Measurements from ENCODE around the gene STPG3. TPM values are rescaled to one million over a fixed set of nuclear protein-coding genes. Genes with fewer than 3 reads are reported as not detected.

Gene STPG3
- not detected for polyA plus RNA-seq (2013, experiment 1 of 4)
- not detected for polyA plus RNA-seq (2013, experiment 2 of 4)
- polyA plus RNA-seq (2013, experiment 3 of 4) = not detected
- not detected for polyA plus RNA-seq (2013, experiment 4 of 4)

DNA sequence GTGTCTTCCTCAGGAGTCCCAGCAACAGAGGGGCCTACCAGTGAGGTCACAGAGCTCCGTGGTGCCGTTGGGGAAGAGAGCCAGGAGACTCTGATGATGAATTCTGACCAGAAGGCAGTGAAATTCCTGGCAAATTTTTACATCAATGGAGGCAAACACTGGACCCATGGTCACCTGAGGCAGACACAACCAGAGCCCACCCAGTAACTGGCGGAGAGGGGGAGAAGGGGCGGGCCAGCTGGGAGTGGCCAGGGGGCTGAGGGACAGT, at the start of gene STPG3:
STPG3 (plus strand) TSS at position 93 of the 268 bp plus-strand sequence; CDS start at position 94, 1 bp downstream.
- H3K27ac ChIP-seq (ENCODE audit: insufficient read depth, low read depth, low read length, poor library complexity, severe bottlenecking) = no peak within 1 kb of the TSS
- WGBS, 2 experiments = 77 to 82% methylated on average over 4 of the region's 4 CpGs

GRCh38 chr9:137202966-137203365, 48.1 kb upstream of the STPG3 start:
- Histone ChIP-seq H3K4me1 (ENCODE audit: control insufficient read depth, insufficient read depth, low read length) (peaks cover 32% of the 10 kb centered on the region), H3K27ac (ENCODE audit: insufficient read depth, low read depth, low read length, poor library complexity, severe bottlenecking) (no peak overlapping the region), H3K9me3 (ENCODE audit: control insufficient read depth, low read length) (no peaks in the 10 kb centered on the region), H3K4me3 (ENCODE audit: insufficient read depth, low read depth, low read length) (no peak overlapping the region), H3K27me3 (ENCODE audit: control insufficient read depth, insufficient read depth, low read length, poor library complexity, severe bottlenecking) (peaks cover 12% of the 10 kb centered on the region), H3K36me3 (ENCODE audit: control insufficient read depth, insufficient read depth, low read length) (no peaks in the 10 kb centered on the region)
- WGBS, 2 experiments = 94% methylated on average over 8 of the region's 8 CpGs

More for the DNA sequence above, at the start of gene STPG3:
- Histone ChIP-seq H3K9me3 (ENCODE audit: control insufficient read depth, low read length) (no peaks in the 10 kb centered on the region), H3K4me1 (ENCODE audit: control insufficient read depth, insufficient read depth, low read length) (peaks cover 41% of the 10 kb centered on the region), H3K4me3 (ENCODE audit: insufficient read depth, low read depth, low read length) (no peak within 1 kb of the TSS), H3K36me3 (ENCODE audit: control insufficient read depth, insufficient read depth, low read length) (no peaks in the 10 kb centered on the region), H3K27me3 (ENCODE audit: control insufficient read depth, insufficient read depth, low read length, poor library complexity, severe bottlenecking) (no peaks in the 10 kb centered on the region)

- H3K27ac ChIP-seq (ENCODE audit: insufficient read depth, low read depth, low read length, poor library complexity, severe bottlenecking) = no peak overlapping the region
Measured at GRCh38 chr9:137204731-137205125, 46.4 kb upstream of the STPG3 start.

DNA sequence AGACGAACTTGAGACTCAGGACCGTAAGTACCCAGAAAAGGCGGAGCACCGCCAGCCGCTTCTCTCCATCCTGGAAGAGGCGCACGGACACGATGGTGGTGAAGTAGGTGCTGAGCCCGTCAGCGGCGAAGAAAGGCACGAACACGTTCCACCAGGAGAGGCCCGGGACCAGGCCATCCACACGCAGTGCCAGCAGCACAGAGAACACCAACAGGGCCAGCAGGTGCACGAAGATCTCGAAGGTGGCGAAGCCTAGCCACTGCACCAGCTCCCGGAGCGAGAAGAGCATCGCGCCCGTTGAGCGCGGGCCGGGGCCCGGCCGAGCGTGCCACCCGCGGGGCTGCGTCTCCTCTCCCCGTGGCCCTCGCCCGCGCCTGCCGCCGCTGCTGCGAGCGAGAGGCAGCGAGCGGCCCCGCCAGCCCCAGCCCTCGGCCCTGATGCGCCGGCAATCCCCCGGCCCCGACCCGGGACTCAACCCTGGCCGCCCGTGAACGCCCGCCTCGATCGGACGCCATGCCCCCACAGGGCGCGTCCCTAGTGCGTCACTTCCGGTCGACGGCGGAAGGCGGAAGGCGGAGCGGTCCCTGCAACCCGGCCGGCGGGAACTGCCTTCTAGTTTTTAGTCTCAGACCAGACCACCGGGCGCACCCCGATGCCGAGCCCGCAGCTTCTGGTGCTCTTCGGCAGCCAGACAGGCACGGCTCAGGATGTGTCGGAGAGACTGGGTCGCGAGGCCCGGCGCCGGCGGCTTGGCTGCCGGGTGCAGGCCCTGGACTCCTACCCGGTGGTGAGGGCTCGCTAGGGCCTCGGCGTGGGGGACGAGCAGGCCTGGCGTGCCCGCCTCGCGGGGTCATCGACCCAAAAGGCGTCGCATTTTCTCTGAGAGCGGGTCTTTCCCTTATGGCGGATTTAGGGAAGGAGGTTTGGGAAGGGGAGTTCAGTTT, 45.7 kb upstream of the STPG3 start, which contains the start of the genes NDOR1 and TMEM203:
NDOR1 (plus strand) TSS at position 575 of the 944 bp plus-strand sequence; CDS start at position 653, 78 bp downstream.
TMEM203 (minus strand) TSS at position 523 of the 944 bp plus-strand sequence; CDS start at position 289, 234 bp downstream.
- Histone ChIP-seq H3K4me1 (ENCODE audit: control insufficient read depth, insufficient read depth, low read length) (peaks cover 22% of the 10 kb centered on the region), H3K27me3 (ENCODE audit: control insufficient read depth, insufficient read depth, low read length, poor library complexity, severe bottlenecking) (no peaks in the 10 kb centered on the region), H3K27ac (ENCODE audit: insufficient read depth, low read depth, low read length, poor library complexity, severe bottlenecking) (peak within 1 kb of the TSS; percentile 11), H3K36me3 (ENCODE audit: control insufficient read depth, insufficient read depth, low read length) (no peaks in the 10 kb centered on the region), H3K9me3 (ENCODE audit: control insufficient read depth, low read length) (no peaks in the 10 kb centered on the region), H3K4me3 (ENCODE audit: insufficient read depth, low read depth, low read length) (peak within 1 kb of the TSS; percentile 76)
- WGBS, 2 experiments = 0 to 1% methylated on average over 98 of the region's 98 CpGs

More at GRCh38 chr9:137204731-137205125, 46.4 kb upstream of the STPG3 start:
- H3K4me3 ChIP-seq (ENCODE audit: insufficient read depth, low read depth, low read length) = peak overlapping the region; percentile 76
- peaks cover 2% of the 10 kb centered on the region for H3K27me3 ChIP-seq (ENCODE audit: control insufficient read depth, insufficient read depth, low read length, poor library complexity, severe bottlenecking)
- peaks cover 22% of the 10 kb centered on the region for H3K4me1 ChIP-seq (ENCODE audit: control insufficient read depth, insufficient read depth, low read length)
- no peaks in the 10 kb centered on the region for H3K9me3 ChIP-seq (ENCODE audit: control insufficient read depth, low read length)
- no peaks in the 10 kb centered on the region for H3K36me3 ChIP-seq (ENCODE audit: control insufficient read depth, insufficient read depth, low read length)
- 32 to 34% methylated on average over 21 of the region's 21 CpGs for WGBS, 2 experiments

DNA sequence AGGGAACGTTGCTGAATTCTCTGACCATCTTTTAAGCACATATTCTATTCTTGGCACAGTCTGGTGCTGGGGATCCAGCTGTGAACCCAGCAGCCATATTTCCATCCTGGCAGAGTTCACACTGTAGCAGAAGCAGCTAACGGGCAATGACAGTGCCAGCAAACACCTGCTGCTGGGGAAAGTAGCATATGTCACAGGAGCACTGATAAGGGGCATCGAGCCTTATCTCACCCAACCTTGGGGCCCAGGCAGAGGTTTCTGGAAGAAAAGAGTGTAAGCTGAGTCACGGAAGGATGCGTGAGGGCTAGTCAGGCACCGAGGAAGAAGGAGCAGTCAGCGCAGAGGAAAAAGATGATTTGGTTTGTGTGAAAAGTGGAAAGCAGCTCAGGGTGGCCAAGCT, 44.5 kb upstream of the STPG3 start:
- Histone ChIP-seq H3K27ac (ENCODE audit: insufficient read depth, low read depth, low read length, poor library complexity, severe bottlenecking) (no peak overlapping the region), H3K36me3 (ENCODE audit: control insufficient read depth, insufficient read depth, low read length) (no peaks in the 10 kb centered on the region), H3K4me3 (ENCODE audit: insufficient read depth, low read depth, low read length) (peak overlapping the region; percentile 76), H3K4me1 (ENCODE audit: control insufficient read depth, insufficient read depth, low read length) (peaks cover 17% of the 10 kb centered on the region), H3K9me3 (ENCODE audit: control insufficient read depth, low read length) (no peaks in the 10 kb centered on the region), H3K27me3 (ENCODE audit: control insufficient read depth, insufficient read depth, low read length, poor library complexity, severe bottlenecking) (no peaks in the 10 kb centered on the region)
- 92 to 93% methylated on average over 7 of the region's 7 CpGs for WGBS, 2 experiments

DNA sequence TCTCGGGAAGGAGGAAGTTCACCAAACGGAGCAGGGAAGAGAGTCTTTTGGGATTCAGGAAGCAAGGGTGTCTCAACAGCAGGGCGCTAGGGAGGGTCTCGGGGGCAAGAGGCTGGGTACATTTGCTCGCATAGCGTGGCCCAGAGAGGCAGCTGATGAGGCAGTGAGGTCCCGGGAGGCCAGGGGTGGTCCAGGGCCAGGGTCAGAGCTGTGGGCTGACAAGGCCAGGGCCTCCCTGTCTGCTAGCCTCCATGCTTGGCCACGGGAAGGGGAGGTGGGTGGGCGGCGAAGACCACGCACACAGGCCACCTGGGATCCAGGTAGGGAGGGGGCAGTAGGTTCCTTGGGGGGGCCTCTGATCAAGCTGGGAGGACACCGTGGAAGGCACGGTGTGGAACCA, 39.6 kb upstream of the STPG3 start:
- H3K36me3 ChIP-seq (ENCODE audit: control insufficient read depth, insufficient read depth, low read length) = peaks cover 10% of the 10 kb centered on the region
- H3K27ac ChIP-seq (ENCODE audit: insufficient read depth, low read depth, low read length, poor library complexity, severe bottlenecking) = no peak overlapping the region
- no peaks in the 10 kb centered on the region for H3K9me3 ChIP-seq (ENCODE audit: control insufficient read depth, low read length)
- WGBS, 2 experiments = 91 to 92% methylated on average over 13 of the region's 13 CpGs
- no peaks in the 10 kb centered on the region for H3K27me3 ChIP-seq (ENCODE audit: control insufficient read depth, insufficient read depth, low read length, poor library complexity, severe bottlenecking)
- peaks cover 3% of the 10 kb centered on the region for H3K4me1 ChIP-seq (ENCODE audit: control insufficient read depth, insufficient read depth, low read length)
- no peak overlapping the region for H3K4me3 ChIP-seq (ENCODE audit: insufficient read depth, low read depth, low read length)

- 94% methylated on average over 21 of the region's 21 CpGs for WGBS, 2 experiments
- no peak overlapping the region for H3K4me3 ChIP-seq (ENCODE audit: insufficient read depth, low read depth, low read length)
- peaks cover 10% of the 10 kb centered on the region for H3K36me3 ChIP-seq (ENCODE audit: control insufficient read depth, insufficient read depth, low read length)
- H3K27ac ChIP-seq (ENCODE audit: insufficient read depth, low read depth, low read length, poor library complexity, severe bottlenecking) = no peak overlapping the region
- H3K27me3 ChIP-seq (ENCODE audit: control insufficient read depth, insufficient read depth, low read length, poor library complexity, severe bottlenecking) = no peaks in the 10 kb centered on the region
- H3K9me3 ChIP-seq (ENCODE audit: control insufficient read depth, low read length) = no peaks in the 10 kb centered on the region
- no peaks in the 10 kb centered on the region for H3K4me1 ChIP-seq (ENCODE audit: control insufficient read depth, insufficient read depth, low read length)
Measured at GRCh38 chr9:137212520-137212919, 38.6 kb upstream of the STPG3 start.

- H3K4me1 ChIP-seq (ENCODE audit: control insufficient read depth, insufficient read depth, low read length) = no peaks in the 10 kb centered on the region
- H3K36me3 ChIP-seq (ENCODE audit: control insufficient read depth, insufficient read depth, low read length) = peaks cover 10% of the 10 kb centered on the region
- H3K27me3 ChIP-seq (ENCODE audit: control insufficient read depth, insufficient read depth, low read length, poor library complexity, severe bottlenecking) = no peaks in the 10 kb centered on the region
- WGBS, 2 experiments = 94 to 95% methylated on average over 49 of the region's 49 CpGs
- H3K9me3 ChIP-seq (ENCODE audit: control insufficient read depth, low read length) = no peaks in the 10 kb centered on the region
- H3K27ac ChIP-seq (ENCODE audit: insufficient read depth, low read depth, low read length, poor library complexity, severe bottlenecking) = no peak overlapping the region
- no peak overlapping the region for H3K4me3 ChIP-seq (ENCODE audit: insufficient read depth, low read depth, low read length)
Measured at GRCh38 chr9:137213160-137214060, 37.7 kb upstream of the STPG3 start.

- WGBS, 2 experiments = 95 to 96% methylated on average over 19 of the region's 19 CpGs
- H3K4me3 ChIP-seq (ENCODE audit: insufficient read depth, low read depth, low read length) = no peak overlapping the region
- H3K27me3 ChIP-seq (ENCODE audit: control insufficient read depth, insufficient read depth, low read length, poor library complexity, severe bottlenecking) = no peaks in the 10 kb centered on the region
- H3K4me1 ChIP-seq (ENCODE audit: control insufficient read depth, insufficient read depth, low read length) = no peaks in the 10 kb centered on the region
- H3K27ac ChIP-seq (ENCODE audit: insufficient read depth, low read depth, low read length, poor library complexity, severe bottlenecking) = no peak overlapping the region
- H3K36me3 ChIP-seq (ENCODE audit: control insufficient read depth, insufficient read depth, low read length) = peaks cover 10% of the 10 kb centered on the region
- H3K9me3 ChIP-seq (ENCODE audit: control insufficient read depth, low read length) = no peaks in the 10 kb centered on the region
Measured at GRCh38 chr9:137214620-137215019, 36.5 kb upstream of the STPG3 start.
